NT2/D1 (cell line): Measurements from ENCODE around the gene ARHGAP42.

Experiments
- SUZ12 ChIP-seq: IDR thresholded peaks from 2 replicates; pipeline ENCODE4 v1.6.1; 2011; ENCODE audit not compliant: insufficient read length, insufficient read depth; ENCODE audit errors: extremely low read depth
- YY1 ChIP-seq: IDR thresholded peaks from 2 replicates; pipeline ENCODE4 v1.6.1; 2011; ENCODE audit not compliant: insufficient read length, insufficient read depth
- ZNF274 ChIP-seq: IDR thresholded peaks from 2 replicates; pipeline ENCODE4 v1.6.1; 2011; ENCODE audit warnings: mild to moderate bottlenecking, low read depth, low read length

DNA sequence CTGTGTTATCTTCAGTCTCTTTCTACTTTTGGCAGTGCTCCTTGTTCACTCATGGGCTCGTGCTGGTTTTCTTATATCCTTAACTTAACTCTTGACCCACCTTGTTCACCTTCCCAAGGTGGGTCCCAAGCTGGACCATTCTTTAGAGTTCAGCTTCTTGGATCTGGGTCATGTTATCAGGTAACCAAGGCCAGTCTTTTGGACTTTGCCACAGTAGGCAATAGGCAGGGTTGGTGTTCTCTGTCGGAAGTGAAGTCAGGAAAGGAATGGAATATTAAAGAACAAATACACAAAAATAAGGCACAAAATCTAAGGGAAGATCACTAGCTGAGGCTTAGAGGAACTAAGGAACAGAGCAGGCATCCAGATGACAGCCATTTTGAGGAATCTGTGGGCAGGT, 202.7 kb downstream of the ARHGAP42 start:
- no peak for TF ChIP-seq SUZ12
- no peak for TF ChIP-seq ZNF274
- no peak for TF ChIP-seq YY1
